Activated CD8-positive, alpha-beta T cell treated with anti-CD3 and anti-CD28 coated beads for 36 hours (primary cell): ENCODE results near the gene SCAND1. TPM values are rescaled to one million over a fixed set of nuclear protein-coding genes. Genes with fewer than 3 reads are reported as not detected.

Experiments
- ATAC-seq: fragments of 200-7000 bp; cut with Tn5 transposase; one replicate; pipeline ENCODE4 v1.10.0; 2021; ENCODE audit warnings: mild to moderate bottlenecking, moderate library complexity
- CTCF ChIA-PET: fragments of 350-600 bp; sonication (Branson Sonifier 250); formaldehyde crosslinking; loops from one replicate; lab custom pipeline; 2021; ENCODE audit warnings: antibody characterized with exemption; lab: Charles Lee
- POLR2A ChIA-PET: fragments of 350-600 bp; sonication (Branson Sonifier 250); formaldehyde crosslinking; loops from one replicate; lab custom pipeline; 2021; ENCODE audit warnings: antibody characterized with exemption; lab: Charles Lee
- DNase-seq: peaks from one replicate; pipeline ENCODE4 v3.0.0-alpha.2; 2020
- H3K27ac Mint-ChIP-seq: one replicate; pipeline ENCODE4 v1.8.0; 2021; ENCODE audit warnings: mild to moderate bottlenecking, mixed read lengths
- H3K27me3 Mint-ChIP-seq: one replicate; pipeline ENCODE4 v1.8.0; 2021; ENCODE audit warnings: mixed read lengths
- H3K36me3 Mint-ChIP-seq: one replicate; pipeline ENCODE4 v1.8.0; 2021; ENCODE audit warnings: low read depth, mixed read lengths
- H3K4me1 Mint-ChIP-seq: one replicate; pipeline ENCODE4 v1.8.0; 2021; ENCODE audit warnings: low read depth, mixed read lengths
- H3K4me3 Mint-ChIP-seq: one replicate; pipeline ENCODE4 v1.8.0; 2021; ENCODE audit warnings: mild to moderate bottlenecking, moderate library complexity, mixed read lengths
- H3K9me3 Mint-ChIP-seq: one replicate; pipeline ENCODE4 v1.8.0; 2021; ENCODE audit warnings: mixed read lengths
- CTCF ChIP-seq: fragments of 200-600 bp; IDR thresholded peaks from one replicate; pipeline ENCODE4 v1.8.0; 2022; ENCODE audit warnings: antibody characterized with exemption, mild to moderate bottlenecking
- intact Hi-C: fragments of 100-400 bp; cut with micrococcal nuclease; formaldehyde crosslinking; loops from one replicate; pipeline ENCODE4 v1.10.0; 2022
- total RNA-seq, 2 experiments: library from RNA; stranded (reverse); gene quantifications; one replicate each; pipeline ENCODE4 v1.2.3, GENCODE V29; 2021

The SCAND1 gene
- total RNA-seq, 2 experiments from 2014 or later, result 46.4 to 49.2 TPM

GRCh38 chr20:35985806-35986205, 31.5 kb upstream of the SCAND1 start:
- Mint-ChIP-seq H3K4me1 (no peaks in the 10 kb centered on the region), H3K27me3 (no peaks in the 10 kb centered on the region), H3K4me3 (no peak overlapping the region), H3K9me3 (no peaks in the 10 kb centered on the region), H3K27ac (no peak overlapping the region), H3K36me3 (no peaks in the 10 kb centered on the region)
- ATAC-seq (no peak), DNase-seq (no peak)
- intact Hi-C loops, result no loop called here
- no peak for TF ChIP-seq CTCF
- POLR2A ChIA-PET, result no interaction called here
- CTCF ChIA-PET, result interaction anchor here (1.3 kb wide), 1 partner anchor 214 kb away, joined by 5 read pairs; no protein-coding TSS in a partner anchor

GRCh38 chr20:35984382-35984781, 30.1 kb upstream of the SCAND1 start:
- ChIA-PET POLR2A (interaction anchor here (1.4 kb wide), 1 partner anchor 19 kb away, joined by 3 read pairs; no protein-coding TSS in a partner anchor), CTCF (interaction anchor here (0.6 to 7.1 kb wide), 6 partner anchors 8 to 154 kb away, joined by 3 to 69 read pairs (median 7); partner anchors contain the start of gene SCAND1)
- no peaks in the 10 kb centered on the region for H3K36me3 Mint-ChIP-seq
- TF ChIP-seq CTCF, result no peak
- no peaks in the 10 kb centered on the region for H3K27me3 Mint-ChIP-seq
- no peaks in the 10 kb centered on the region for H3K9me3 Mint-ChIP-seq
- no peaks in the 10 kb centered on the region for H3K4me1 Mint-ChIP-seq
- H3K4me3 Mint-ChIP-seq, result no peak overlapping the region
- no peak overlapping the region for H3K27ac Mint-ChIP-seq
- ATAC-seq (no peak), DNase-seq (no peak)
- intact Hi-C loops, result no loop called here

- no peaks in the 10 kb centered on the region for H3K9me3 Mint-ChIP-seq
- CTCF ChIA-PET, result interaction anchor here (1.0 to 7.1 kb wide), 4 partner anchors 10 to 203 kb away, joined by 3 to 69 read pairs (median 6); no protein-coding TSS in a partner anchor
- no peak for ATAC-seq
- H3K36me3 Mint-ChIP-seq, result no peaks in the 10 kb centered on the region
- H3K27ac Mint-ChIP-seq, result no peak overlapping the region
- H3K27me3 Mint-ChIP-seq, result no peaks in the 10 kb centered on the region
- no peaks in the 10 kb centered on the region for H3K4me1 Mint-ChIP-seq
- intact Hi-C loops, result no loop called here
- no peak for TF ChIP-seq CTCF
- POLR2A ChIA-PET, result interaction anchor here (0.6 kb wide), 1 partner anchor 204 kb away, joined by 3 read pairs; no protein-coding TSS in a partner anchor
- no peak overlapping the region for H3K4me3 Mint-ChIP-seq
- DNase-seq, result no peak
Measured at GRCh38 chr20:35981969-35982368, 27.7 kb upstream of the SCAND1 start.

GRCh38 chr20:35979544-35979943, 25.2 kb upstream of the SCAND1 start:
- POLR2A ChIA-PET, result no interaction called here
- Mint-ChIP-seq H3K9me3 (no peaks in the 10 kb centered on the region), H3K36me3 (no peaks in the 10 kb centered on the region), H3K4me1 (no peaks in the 10 kb centered on the region), H3K27ac (no peak overlapping the region), H3K27me3 (no peaks in the 10 kb centered on the region), H3K4me3 (no peak overlapping the region)
- DNase-seq (no peak), ATAC-seq (no peak)
- no peak for TF ChIP-seq CTCF
- intact Hi-C loops, result no loop called here
- CTCF ChIA-PET, result interaction anchor here (1.1 to 7.1 kb wide), 3 partner anchors 12 to 25 kb away, joined by 3 to 69 read pairs (median 10); partner anchors contain the start of gene SCAND1

GRCh38 chr20:35978041-35978513, 23.8 kb upstream of the SCAND1 start:
- H3K27me3 Mint-ChIP-seq, result no peaks in the 10 kb centered on the region
- no peak for DNase-seq
- no peaks in the 10 kb centered on the region for H3K4me1 Mint-ChIP-seq
- no peak overlapping the region for H3K27ac Mint-ChIP-seq
- no peak for ATAC-seq
- no peak overlapping the region for H3K4me3 Mint-ChIP-seq
- H3K9me3 Mint-ChIP-seq, result no peaks in the 10 kb centered on the region
- POLR2A ChIA-PET, result no interaction called here
- CTCF ChIA-PET, result interaction anchor here (0.9 to 2.8 kb wide), 4 partner anchors 13 to 23 kb away, joined by 3 to 14 read pairs (median 6); partner anchors contain the start of gene SCAND1
- intact Hi-C loops, result no loop called here
- H3K36me3 Mint-ChIP-seq, result no peaks in the 10 kb centered on the region
- no peak for TF ChIP-seq CTCF
